HG03457 (cell line): Measurements from ENCODE around the gene STIM2.
A peak's percentile ranks its signal among the peaks of the same experiment; 100 is the strongest.
"Not testable (repeated sequence)": the region's sequence is repeated elsewhere in the genome, so short reads cannot be mapped to it uniquely, and the experiment has no call there.

Experiments
- ATAC-seq: cut with Tn5 transposase; IDR thresholded peaks from one replicate; pipeline ENCODE4 v1.9.1; 2021; ENCODE audit warnings: moderate number of reproducible peaks; ENCODE audit not compliant: unreplicated experiment

STIM2 gene

GRCh38 chr4:26860157-26860921 is at the start of gene STIM2:
TSS of gene STIM2 (plus strand) at chr4:26860841.
- ATAC-seq, result peak; percentile 46

DNA sequence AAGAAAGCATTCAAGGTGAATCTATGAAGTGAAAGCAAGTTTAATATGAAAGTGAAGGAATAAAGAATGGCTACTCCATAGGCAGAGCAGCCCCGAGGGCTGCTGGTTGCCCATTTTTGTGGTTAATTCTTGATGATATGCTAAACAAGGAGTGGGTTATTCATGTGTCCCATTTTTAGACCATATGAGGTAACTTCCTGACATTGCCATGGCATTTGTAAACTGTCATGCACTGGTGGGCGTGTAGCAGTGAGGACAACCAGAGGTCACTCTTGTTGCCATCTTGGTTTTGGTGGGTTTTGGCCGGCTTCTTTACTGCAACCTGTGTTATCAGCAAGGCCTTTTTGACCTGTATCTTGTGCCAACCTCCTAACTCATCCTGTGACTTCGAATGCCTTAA is 49.1 kb upstream of the STIM2 start:
- ATAC-seq, result not testable (repeated sequence)

DNA sequence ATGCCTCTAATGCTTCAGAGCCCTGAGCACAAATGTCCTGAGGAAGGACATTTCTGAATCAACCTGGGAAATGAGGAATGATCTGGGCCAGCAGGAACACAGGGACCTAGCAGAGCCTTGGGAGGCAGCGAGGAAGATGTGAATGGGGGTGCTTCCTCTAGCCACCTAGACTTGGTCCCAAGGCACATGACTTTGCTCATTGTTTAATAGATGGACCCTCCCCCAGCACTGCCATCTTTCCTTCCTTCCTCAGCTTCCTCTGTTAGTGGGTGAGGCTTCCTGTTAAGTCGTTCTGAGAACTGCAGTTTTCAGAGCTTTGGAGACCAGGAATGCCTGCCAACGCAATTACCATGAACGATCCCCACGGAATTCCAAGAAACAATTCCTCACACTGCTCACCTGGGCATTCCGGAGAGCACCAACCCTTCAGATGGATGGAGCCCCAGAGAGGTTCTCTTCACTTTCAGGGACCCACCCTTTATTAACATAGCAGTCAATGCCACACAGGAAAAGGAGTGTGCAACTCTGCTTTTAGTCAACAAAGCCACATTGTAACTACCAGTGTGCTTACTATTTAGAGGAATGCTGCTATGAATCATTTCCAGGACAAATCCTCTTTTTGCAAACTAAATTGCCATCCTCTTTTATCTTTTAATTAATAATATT is 48.5 kb upstream of the STIM2 start:
- no peak for ATAC-seq

DNA sequence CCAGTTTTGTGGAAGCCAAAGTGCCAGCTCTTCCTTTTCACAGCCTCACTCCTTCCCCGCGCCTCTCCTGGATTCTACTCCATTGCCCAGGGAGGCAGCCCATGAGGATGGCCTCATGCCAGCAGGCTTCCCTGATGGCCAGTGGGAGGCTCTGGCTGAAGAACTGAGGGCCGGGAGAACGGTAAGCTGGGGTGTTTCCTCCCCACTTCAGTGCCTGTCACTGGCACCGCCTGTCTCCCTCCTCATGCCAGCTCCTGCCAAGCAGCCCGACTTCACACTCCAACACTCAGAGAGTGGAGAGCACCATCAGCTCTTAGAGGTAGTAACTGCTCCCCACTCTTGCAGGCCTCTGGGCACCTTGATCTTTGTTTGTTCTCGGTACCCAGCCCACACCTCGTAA is 46.9 kb upstream of the STIM2 start:
- ATAC-seq, result no peak

GRCh38 chr4:26815199-26815598 is 45.4 kb upstream of the STIM2 start:
- ATAC-seq, result no peak

DNA sequence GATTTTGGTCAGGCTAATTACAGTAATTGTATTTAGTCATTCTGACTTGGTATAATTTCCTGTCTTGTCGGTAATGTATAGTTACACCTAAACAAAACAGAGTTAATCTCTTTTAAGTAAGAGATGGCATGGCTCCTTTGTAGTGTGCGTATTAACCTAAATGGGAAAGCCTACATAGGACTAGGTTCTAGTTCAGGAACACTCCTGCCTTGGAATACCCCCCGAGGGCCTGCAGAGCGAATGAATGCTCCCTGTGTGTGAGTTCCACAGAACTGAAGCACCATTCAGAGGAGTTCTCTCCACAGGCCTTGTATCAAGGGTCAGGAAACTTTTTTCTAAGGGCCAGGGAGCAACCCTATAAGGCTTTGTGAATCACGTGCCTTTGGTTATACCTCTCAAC is 44.9 kb upstream of the STIM2 start:
- ATAC-seq, result no peak

DNA sequence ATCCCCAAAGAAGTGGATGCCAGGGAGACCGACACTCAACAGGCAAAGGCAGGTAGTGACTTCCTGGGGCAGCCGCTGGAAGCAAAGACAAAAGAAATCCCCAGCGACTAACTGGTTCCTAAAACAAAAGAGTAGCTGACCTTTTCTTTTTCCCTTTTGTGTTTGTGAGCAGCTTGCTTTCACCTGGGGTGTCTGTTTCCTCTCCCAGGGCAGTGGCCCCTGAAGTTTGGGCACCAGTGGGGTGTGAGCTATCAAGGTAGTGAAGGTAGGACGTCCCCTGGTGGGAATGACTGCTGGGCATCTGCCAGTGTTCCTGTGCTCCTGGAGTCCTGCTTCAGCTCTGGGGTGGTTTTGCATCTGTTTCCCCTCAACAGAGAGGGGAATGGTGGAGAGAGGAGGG is 41.6 kb upstream of the STIM2 start:
- no peak for ATAC-seq

DNA sequence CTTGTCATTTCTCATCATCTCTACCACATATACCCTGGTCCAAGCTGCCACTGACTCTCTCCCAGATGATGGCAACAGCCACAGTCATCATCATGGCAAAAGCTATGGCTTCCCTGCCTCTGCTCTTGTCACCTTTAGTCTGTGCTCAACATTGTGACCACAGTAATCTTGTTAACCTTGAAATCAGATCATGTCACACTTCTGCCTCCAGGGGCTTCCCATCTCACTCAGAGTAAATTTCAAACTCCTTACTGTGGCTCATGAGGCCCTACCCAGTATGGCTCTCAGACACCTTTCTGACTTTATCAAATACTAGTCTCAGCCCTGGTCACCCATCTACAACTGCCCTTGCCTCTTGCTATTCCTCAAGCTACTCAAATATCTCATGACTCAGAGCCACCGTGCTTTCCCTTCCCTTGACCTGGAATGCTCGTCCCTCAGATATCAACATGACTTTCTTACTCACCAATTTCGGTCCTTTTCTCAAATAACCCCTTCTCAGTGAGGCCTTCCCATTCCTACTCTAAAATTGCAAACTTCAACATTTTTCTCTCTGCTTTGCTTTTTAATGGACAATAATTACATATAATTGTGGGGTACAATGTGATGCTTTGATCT is 41.1 kb upstream of the STIM2 start:
- ATAC-seq, result no peak

- no peak for ATAC-seq
Observed at GRCh38 chr4:26820346-26820745, 40.3 kb upstream of the STIM2 start.

- ATAC-seq, result no peak
Observed at GRCh38 chr4:26821031-26821430, 39.6 kb upstream of the STIM2 start.

DNA sequence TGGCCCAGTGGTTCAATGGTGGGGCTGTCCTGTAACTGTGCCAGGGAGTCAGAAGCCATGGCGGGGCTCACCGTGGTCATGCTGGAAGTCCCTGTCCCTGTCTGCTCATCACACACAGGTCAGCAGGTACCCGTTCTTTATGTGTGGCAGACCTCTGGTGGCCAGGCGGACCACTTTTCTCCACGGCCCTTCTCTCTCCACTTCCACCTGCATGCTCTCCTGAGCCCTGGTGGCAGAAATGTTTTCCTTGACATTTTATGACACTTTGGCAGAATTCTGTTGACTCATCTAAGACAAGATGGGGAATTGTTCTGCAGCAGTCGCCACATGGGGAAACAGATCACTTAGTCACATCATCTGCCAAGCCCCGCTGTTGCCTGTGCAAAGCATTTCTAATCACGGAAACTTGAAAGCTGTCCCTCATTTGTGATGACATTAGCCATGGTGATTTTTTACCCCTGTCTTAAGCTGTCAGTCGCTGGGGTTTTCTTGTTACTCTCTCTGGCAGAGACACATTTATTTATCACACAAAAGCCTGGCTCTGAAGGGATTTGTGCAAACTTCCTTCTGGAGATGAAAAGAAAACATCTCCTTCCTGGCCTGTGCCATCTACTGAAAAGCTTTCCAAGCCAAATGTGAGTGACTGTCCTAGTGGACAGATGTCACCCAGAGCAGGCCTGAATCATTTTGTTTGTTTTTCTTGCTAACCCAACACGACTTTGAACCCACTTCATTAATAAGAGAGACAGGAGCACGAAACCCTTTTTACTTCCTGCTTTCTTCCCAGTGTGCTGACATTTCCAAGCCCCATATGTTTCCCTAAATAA is 38.8 kb upstream of the STIM2 start:
- no peak for ATAC-seq

- peak; percentile 48 for ATAC-seq
Observed at GRCh38 chr4:26822546-26822945, 38.1 kb upstream of the STIM2 start.

- not testable (repeated sequence) for ATAC-seq
Observed at GRCh38 chr4:26822974-26823373, 37.7 kb upstream of the STIM2 start.

DNA sequence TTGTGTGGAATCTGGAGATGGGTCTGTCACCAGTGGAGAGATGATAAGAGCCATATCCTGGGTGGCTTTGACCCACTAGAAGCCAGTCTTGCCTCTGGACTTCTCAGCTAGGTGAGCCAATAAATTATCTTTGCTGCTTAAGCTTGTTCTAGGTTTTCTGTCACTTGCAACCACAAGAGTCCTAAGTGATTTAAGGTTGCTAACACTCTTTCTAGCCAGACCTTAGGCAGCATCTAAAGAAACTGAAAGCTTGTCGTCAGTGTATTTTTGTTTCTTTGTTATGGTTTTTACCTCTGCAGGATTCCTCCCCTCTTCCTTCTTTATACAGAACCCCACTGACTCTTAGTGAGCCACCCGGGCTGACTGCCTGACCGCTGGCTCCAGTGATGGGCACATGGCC is 37.1 kb upstream of the STIM2 start:
- no peak for ATAC-seq

DNA sequence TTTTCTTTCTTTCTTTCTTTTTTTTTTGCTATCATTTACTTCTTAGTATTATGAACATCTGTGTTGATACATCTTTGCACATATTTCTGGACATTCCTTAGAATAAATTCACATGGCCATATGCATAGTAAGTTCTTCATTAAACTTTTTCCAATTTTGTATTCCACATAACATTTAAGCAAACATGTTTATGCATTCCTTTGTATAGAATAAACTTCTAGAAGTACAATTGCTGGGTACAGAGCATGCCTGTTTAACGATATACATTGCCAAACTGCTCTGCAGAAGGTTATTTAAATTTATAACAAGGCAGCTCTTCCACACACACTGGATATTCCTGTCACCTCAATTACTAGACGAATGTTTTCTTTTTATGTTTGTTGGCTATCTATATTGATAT is 36.0 kb upstream of the STIM2 start:
- no peak for ATAC-seq

- ATAC-seq, result peak; percentile 80
Observed at GRCh38 chr4:26826721-26827120, 33.9 kb upstream of the STIM2 start.

GRCh38 chr4:26827336-26827735 is 33.3 kb upstream of the STIM2 start:
- ATAC-seq, result not testable (repeated sequence)

GRCh38 chr4:26827798-26828197 is 32.8 kb upstream of the STIM2 start:
- no peak for ATAC-seq

GRCh38 chr4:26829018-26829417 is 31.6 kb upstream of the STIM2 start:
- no peak for ATAC-seq

DNA sequence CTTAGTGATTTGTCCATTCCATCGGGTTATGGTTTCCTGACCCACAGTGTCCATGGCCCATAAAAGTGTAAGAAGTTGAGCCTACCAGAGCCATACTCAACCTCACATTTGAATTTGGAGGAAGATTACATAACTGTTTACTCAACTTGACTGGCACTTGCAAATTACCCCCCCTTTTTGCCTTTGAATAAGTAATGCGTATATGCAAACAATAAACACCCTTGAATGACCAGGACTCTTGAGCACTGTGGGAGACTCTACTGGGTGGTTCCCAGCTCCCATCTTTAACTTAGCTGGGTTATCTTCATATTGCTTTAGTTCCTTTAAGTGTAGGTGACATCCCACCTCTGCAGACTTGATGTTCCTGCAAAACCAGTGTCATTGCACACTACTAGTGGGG is 30.6 kb upstream of the STIM2 start:
- no peak for ATAC-seq

DNA sequence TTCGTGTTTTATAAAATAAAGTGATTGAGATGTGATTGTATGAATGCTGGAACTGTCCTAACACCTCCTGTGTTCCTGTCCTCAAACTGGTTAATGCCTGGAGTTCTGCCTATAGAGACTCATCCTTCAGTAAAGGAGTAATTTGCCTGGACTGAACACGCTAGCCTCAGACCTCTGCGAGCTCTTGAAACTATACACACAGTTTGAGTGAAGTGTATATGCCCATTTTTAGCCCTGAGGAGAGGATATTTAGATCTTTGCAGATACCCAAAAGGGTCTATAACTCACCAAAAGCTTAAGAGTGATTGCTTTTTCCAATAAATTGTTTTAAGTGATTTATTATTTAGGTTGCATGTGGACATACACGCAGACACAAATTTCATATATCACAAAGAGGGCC is 29.9 kb upstream of the STIM2 start:
- ATAC-seq, result no peak
